Measurements from ENCODE around the gene ATP1A2. TPM values are rescaled to one million over a fixed set of nuclear protein-coding genes. Genes with fewer than 3 reads are reported as not detected.

Gene ATP1A2
- total and polyA plus RNA-seq, 2 of the 8 experiments (the other 6 are each of a cell fraction or from before 2014, with no cell fraction given) = 39.7 to 40.8 TPM

GRCh38 chr1:160168016-160168415 is 52.5 kb downstream of the ATP1A2 start:
- peak; percentile 32 for FAIRE-seq
- peaks cover 0 to 2% (median under 1%) of the 10 kb centered on the region in 4 experiments; a peak in 2 of 7 replicates for H3K27me3 ChIP-seq (replicated peaks in 1 of 4; ENCODE audit: control insufficient read depth in 3 of 4, extremely low read depth in 1 of 4, insufficient read depth in 3 of 4, low read length in 3 of 4)

More at GRCh38 chr1:160168016-160168415, 52.5 kb downstream of the ATP1A2 start:
- H4K5ac ChIP-seq (ENCODE audit: insufficient read length, low read depth, low read length) = no peak overlapping the region
- no peak overlapping the region for H3K27ac ChIP-seq (ENCODE audit: low read depth, low read length)
- no peaks in the 10 kb centered on the region for H3K79me2 ChIP-seq (ENCODE audit: control insufficient read depth in 1 of 2, insufficient read depth in 2 of 2, low read length in 2 of 2)
- H3K23ac ChIP-seq (ENCODE audit: insufficient read length) = no peak overlapping the region
- H2BK12ac ChIP-seq (ENCODE audit: low read depth, low read length) = no peak overlapping the region; the same call in 1 of the 2 replicates
- H3K9me3 ChIP-seq (ENCODE audit: insufficient read depth in 2 of 2, low read depth in 1 of 2, low read length in 1 of 2) = no peaks in the 10 kb centered on the region
- H4K91ac ChIP-seq (replicated peaks; ENCODE audit: insufficient read length, low read length) = peak overlapping the region; percentile 87
- 86% methylated on average over 5 of the region's 5 CpGs; no CpG with 5 or more reads in 1 of the 2 experiments for WGBS, 2 experiments (ENCODE audit: extremely low coverage in 1 of 2, insufficient coverage in 1 of 2, insufficient read length in 1 of 2, insufficient replicate concordance in 2 of 2, low coverage in 1 of 2, low lambda C conversion rate in 2 of 2, missing lambda C conversion rate in 1 of 2)
- H2BK15ac ChIP-seq (ENCODE audit: low read length) = peak overlapping the region; percentile 31; the same call in 1 of the 2 replicates
- H2BK20ac ChIP-seq (ENCODE audit: low read length) = peak overlapping the region; percentile 99; the same call in 1 of the 2 replicates
- no peak overlapping the region; a peak in 1 of 4 replicates for H3K4me2 ChIP-seq (ENCODE audit: insufficient read depth in 1 of 2, low read depth in 2 of 2, low read length in 2 of 2)
- DNase-seq (ENCODE audit: low read depth in 1 of 2, low spot score in 2 of 2) = no peak
- H3K56ac ChIP-seq (replicated peaks; ENCODE audit: insufficient read length, low read depth, low read length) = no peak overlapping the region
- no peak overlapping the region for H2BK120ac ChIP-seq (replicated peaks; ENCODE audit: low read depth, low read length)
- no peaks in the 10 kb centered on the region for H3K79me1 ChIP-seq (ENCODE audit: low read depth, low read length)
- no peak for TF ChIP-seq PHF8 (conservative IDR thresholded peaks at IDR 0.05; ENCODE audit: low read depth, low read length)
- no peak overlapping the region for H4K8ac ChIP-seq (ENCODE audit: extremely low read depth, insufficient read depth, low read length)
- H4K20me1 ChIP-seq (replicated peaks in 1 of 2; ENCODE audit: control insufficient read depth in 1 of 2, insufficient read depth in 2 of 2, low read length in 2 of 2) = no peaks in the 10 kb centered on the region
- H3K23me2 ChIP-seq (ENCODE audit: low read depth, low read length) = peaks cover 3% of the 10 kb centered on the region; the same call in 1 of the 2 replicates
- no peak overlapping the region for H3K9ac ChIP-seq (replicated peaks in 1 of 4; ENCODE audit: extremely low read depth in 1 of 4, low read depth in 3 of 4, low read length in 3 of 4)
- no peak overlapping the region for H3K14ac ChIP-seq (ENCODE audit: insufficient read length)
- no peak overlapping the region for H3K4me3 ChIP-seq (ENCODE audit: extremely low read depth in 1 of 4, insufficient read depth in 2 of 4, low read depth in 3 of 4, low read length in 4 of 4)
- CTCF ChIA-PET (ENCODE audit: partially characterized antibody) = interaction anchor here (0.9 to 18.4 kb wide), 22 partner anchors 8 to 124 kb away, joined by 3 to 257 read pairs (median 4); partner anchors contain the start of genes ATP1A2, CASQ1 and PEA15
- H3K4ac ChIP-seq (replicated peaks; ENCODE audit: insufficient read length, low read depth, low read length) = no peak overlapping the region
- peak overlapping the region; percentile 51; the same call in 1 of the 2 replicates for H3K18ac ChIP-seq (ENCODE audit: extremely low read depth, low read length)
- peak overlapping the region; percentile 87; the same call in 1 of the 2 replicates for H2BK5ac ChIP-seq (ENCODE audit: low read depth, low read length)
- no peaks in the 10 kb centered on the region for H3K36me3 ChIP-seq (ENCODE audit: control insufficient read depth in 2 of 4, insufficient read depth in 4 of 4, low read length in 3 of 4)
- POLR2A ChIA-PET (ENCODE audit: partially characterized antibody) = interaction anchor here (0.8 to 11.8 kb wide), 7 partner anchors 13 to 94 kb away, joined by 3 to 107 read pairs (median 6); partner anchors contain the start of genes DCAF8 and PEA15
- H2AK5ac ChIP-seq (ENCODE audit: low read depth, low read length) = no peak overlapping the region
- H2AFZ ChIP-seq (ENCODE audit: low read length) = no peak overlapping the region
- peaks cover 12 to 28% (median 22%) of the 10 kb centered on the region in 4 experiments; a peak in 6 of 7 replicates for H3K4me1 ChIP-seq (replicated peaks in 1 of 4; ENCODE audit: control insufficient read depth in 3 of 4, insufficient read depth in 4 of 4, low read length in 3 of 4)
